A673 (cell line): ENCODE measurements around the gene ETNK2. TPM values are rescaled to one million over a fixed set of nuclear protein-coding genes. Genes with fewer than 3 reads are reported as not detected.

Source experiments
- BruUV-seq: library from RNA; stranded (reverse); fragments of 400-500 nt; replicated peaks from 2 replicates; lab custom pipeline; 2021; lab: Mats Ljungman, UMichigan
- CTCF ChIA-PET: fragments of 300-600 bp; sonication (Branson Sonifier 250); formaldehyde crosslinking; loops from one replicate; lab custom pipeline; 2022; ENCODE audit warnings: antibody characterized with exemption; lab: Charles Lee
- POLR2A ChIA-PET: fragments of 300-600 bp; sonication (Branson Sonifier 250); formaldehyde crosslinking; loops from one replicate; lab custom pipeline; 2022; ENCODE audit warnings: antibody characterized with exemption; ENCODE audit not compliant: low non-redundant PET; lab: Charles Lee
- DNase-seq: peaks from one replicate; pipeline ENCODE4 v3.0.0-alpha.2; 2015; ENCODE audit warnings: low spot score
- H3K27ac ChIP-seq: fragments of 200-600 bp; sonication (generic); 2 replicates; pipeline ENCODE4 v1.5.1; 2016; ENCODE audit warnings: mixed run types, low read depth, mild to moderate bottlenecking, mixed read lengths, antibody characterized with exemption, low read length; ENCODE audit not compliant: poor library complexity, severe bottlenecking
- H3K27me3 ChIP-seq: fragments of 200-600 bp; sonication (generic); replicated peaks from 2 replicates; pipeline ENCODE4 v1.6.1; 2017; ENCODE audit warnings: mixed run types, low read depth, mild to moderate bottlenecking, mixed read lengths, antibody characterized with exemption, low read length; ENCODE audit not compliant: insufficient read depth, poor library complexity
- H3K36me3 ChIP-seq: fragments of 200-600 bp; sonication (generic); 2 replicates; pipeline ENCODE4 v1.6.1; 2016; ENCODE audit warnings: mixed run types, mild to moderate bottlenecking, mixed read lengths, antibody characterized with exemption, low read length; ENCODE audit not compliant: insufficient read depth, poor library complexity, severe bottlenecking
- H3K4me1 ChIP-seq: fragments of 200-600 bp; sonication (generic); 2 replicates; pipeline ENCODE4 v1.6.1; 2017; ENCODE audit warnings: mixed run types, mild to moderate bottlenecking, mixed read lengths, antibody characterized with exemption, low read length; ENCODE audit not compliant: insufficient read depth, poor library complexity, severe bottlenecking
- H3K4me3 ChIP-seq: fragments of 200-600 bp; sonication (generic); 2 replicates; pipeline ENCODE4 v1.5.1; 2016; ENCODE audit warnings: low read depth, mixed run types, mild to moderate bottlenecking, mixed read lengths, low read length; ENCODE audit not compliant: poor library complexity, severe bottlenecking
- H3K9me3 ChIP-seq: fragments of 200-600 bp; sonication (generic); 2 replicates; pipeline ENCODE4 v1.6.1; 2016; ENCODE audit warnings: mixed run types, low read depth, mild to moderate bottlenecking, mixed read lengths, antibody characterized with exemption, low read length; ENCODE audit not compliant: poor library complexity, severe bottlenecking
- EZH2 ChIP-seq: fragments of 200-600 bp; sonication (generic); IDR thresholded peaks from 2 replicates; pipeline ENCODE4 v1.6.1; 2017; ENCODE audit warnings: borderline replicate concordance, low read depth, mild to moderate bottlenecking, mixed read lengths, antibody characterized with exemption, low read length; ENCODE audit not compliant: poor library complexity, severe bottlenecking
- intact Hi-C: fragments of 100-400 bp; cut with micrococcal nuclease; formaldehyde crosslinking; loops from one replicate; pipeline ENCODE4 v1.10.0; 2022; ENCODE audit not compliant: unreplicated experiment
- total RNA-seq: library from RNA; stranded (reverse); gene quantifications from 2 replicates; pipeline ENCODE4 v1.2.3, GENCODE V29; 2021
- TF ChIP-seq, protein P1 (sequence below): fragments of 300-800, 200-600 bp; sonication (generic); conservative IDR thresholded peaks from 2 replicates; pipeline ENCODE4 v1.5.1; 2017; ENCODE audit warnings: low read depth, mild to moderate bottlenecking, antibody characterized with exemption, low read length, moderate library complexity, mixed read lengths

The ETNK2 gene
- total RNA-seq, 1 experiment from 2014 or later, result 8.3 TPM

GRCh38 chr1:204105131-204105515 is 46.7 kb downstream of the ETNK2 start:
- CTCF ChIA-PET, result no interaction called here
- Histone ChIP-seq H3K4me3 (no peak overlapping the region), H3K4me1 (peaks cover 28% of the 10 kb centered on the region), H3K27ac (peak overlapping the region; percentile 60), H3K9me3 (no peaks in the 10 kb centered on the region), H3K36me3 (no peaks in the 10 kb centered on the region), H3K27me3 (no peaks in the 10 kb centered on the region)
- TF ChIP-seq, protein P1, sequence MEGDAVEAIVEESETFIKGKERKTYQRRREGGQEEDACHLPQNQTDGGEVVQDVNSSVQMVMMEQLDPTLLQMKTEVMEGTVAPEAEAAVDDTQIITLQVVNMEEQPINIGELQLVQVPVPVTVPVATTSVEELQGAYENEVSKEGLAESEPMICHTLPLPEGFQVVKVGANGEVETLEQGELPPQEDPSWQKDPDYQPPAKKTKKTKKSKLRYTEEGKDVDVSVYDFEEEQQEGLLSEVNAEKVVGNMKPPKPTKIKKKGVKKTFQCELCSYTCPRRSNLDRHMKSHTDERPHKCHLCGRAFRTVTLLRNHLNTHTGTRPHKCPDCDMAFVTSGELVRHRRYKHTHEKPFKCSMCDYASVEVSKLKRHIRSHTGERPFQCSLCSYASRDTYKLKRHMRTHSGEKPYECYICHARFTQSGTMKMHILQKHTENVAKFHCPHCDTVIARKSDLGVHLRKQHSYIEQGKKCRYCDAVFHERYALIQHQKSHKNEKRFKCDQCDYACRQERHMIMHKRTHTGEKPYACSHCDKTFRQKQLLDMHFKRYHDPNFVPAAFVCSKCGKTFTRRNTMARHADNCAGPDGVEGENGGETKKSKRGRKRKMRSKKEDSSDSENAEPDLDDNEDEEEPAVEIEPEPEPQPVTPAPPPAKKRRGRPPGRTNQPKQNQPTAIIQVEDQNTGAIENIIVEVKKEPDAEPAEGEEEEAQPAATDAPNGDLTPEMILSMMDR, result no peak
- TF ChIP-seq EZH2, result no peak
- intact Hi-C loops, result no loop called here
- POLR2A ChIA-PET, result no interaction called here
- BruUV-seq, result no TSS peak
- no peak for DNase-seq

DNA sequence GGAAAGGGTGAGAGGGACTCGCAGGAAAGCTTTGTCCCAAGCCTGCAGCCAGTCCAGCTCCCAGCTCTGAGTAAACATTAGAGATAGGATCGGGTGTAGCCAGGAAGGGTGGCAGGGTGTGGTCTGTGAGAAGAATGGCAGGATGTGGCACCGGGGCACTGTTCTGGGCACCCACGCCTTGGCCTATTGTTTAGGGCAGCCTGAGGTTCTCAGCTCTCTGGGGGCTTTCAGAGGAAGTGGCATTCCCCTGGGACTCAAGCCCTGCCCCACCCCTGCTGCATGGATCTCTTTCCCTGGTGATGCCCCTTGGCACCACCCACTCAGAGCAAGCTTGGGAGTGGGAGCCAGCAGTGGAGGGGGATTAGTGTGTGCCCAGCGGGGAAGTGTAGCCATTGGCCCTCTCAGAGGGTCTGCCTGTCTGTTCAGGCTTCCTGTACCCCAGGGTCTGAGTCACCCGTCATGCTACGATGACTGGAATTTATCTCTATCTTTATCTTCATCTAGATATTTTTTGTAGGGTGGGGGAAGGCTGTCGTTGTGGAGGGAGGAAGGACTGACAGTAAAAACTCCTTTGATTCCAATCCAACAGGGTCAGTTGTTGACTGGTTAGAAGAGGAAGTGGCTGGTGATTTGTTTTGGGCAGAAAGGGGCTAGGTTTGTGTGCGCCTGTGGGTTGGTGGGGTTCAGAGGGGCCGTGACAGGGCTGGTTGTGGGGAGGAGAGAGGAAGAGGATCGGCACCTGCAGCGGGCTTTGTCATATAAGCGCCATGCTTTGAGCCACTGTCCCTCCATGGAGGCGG is 47.3 kb downstream of the ETNK2 start:
- H3K36me3 ChIP-seq, result no peaks in the 10 kb centered on the region
- POLR2A ChIA-PET, result no interaction called here
- peak overlapping the region; percentile 60 for H3K27ac ChIP-seq
- intact Hi-C loops, result no loop called here
- H3K9me3 ChIP-seq, result no peaks in the 10 kb centered on the region
- CTCF ChIA-PET, result no interaction called here
- H3K4me1 ChIP-seq, result peaks cover 28% of the 10 kb centered on the region
- DNase-seq, result peak; percentile 87
- no peak overlapping the region for H3K4me3 ChIP-seq
- TF ChIP-seq, protein P1, result no peak
- no peak for TF ChIP-seq EZH2
- H3K27me3 ChIP-seq, result no peaks in the 10 kb centered on the region
- BruUV-seq, result no TSS peak

- intact Hi-C loops, result no loop called here
- ChIA-PET CTCF (no interaction called here), POLR2A (no interaction called here)
- no TSS peak for BruUV-seq
- H3K9me3 ChIP-seq, result no peaks in the 10 kb centered on the region
- no peak for TF ChIP-seq EZH2
- TF ChIP-seq, protein P1, result no peak
- no peak overlapping the region for H3K27ac ChIP-seq
- H3K4me3 ChIP-seq, result no peak overlapping the region
- no peak for DNase-seq
- H3K4me1 ChIP-seq, result peaks cover 20% of the 10 kb centered on the region
- no peaks in the 10 kb centered on the region for H3K27me3 ChIP-seq
- H3K36me3 ChIP-seq, result no peaks in the 10 kb centered on the region
Measured at GRCh38 chr1:204103431-204103741, 48.5 kb downstream of the ETNK2 start.
